Transverse colon (tissue), 3 donors: ENCODE results near the gene WDR35.

ENCODE experiments used
- CTCF ChIP-seq, 5 experiments: fragments of 200-600 bp in 3 of 5; fragments of 450-650 bp in 2 of 5; sonication (generic) in 3 of 5; IDR thresholded peaks; 1 replicate in 2 of 5; 2 replicates in 3 of 5; pipeline ENCODE4 v1.5.1; 2016 to 2017; ENCODE audit warnings: antibody characterized with exemption in 5 of 5, inconsistent platforms in 3 of 5, mild to moderate bottlenecking in 2 of 5, moderate library complexity in 1 of 5
- EP300 ChIP-seq: sonication (generic); formaldehyde crosslinking; IDR thresholded peaks from one replicate; pipeline ENCODE4 v1.6.1; 2017; ENCODE audit warnings: antibody characterized with exemption, low read depth
- POLR2A ChIP-seq: fragments of 450-650 bp; IDR thresholded peaks from one replicate; pipeline ENCODE4 v1.6.1; 2016; ENCODE audit warnings: antibody characterized with exemption, mild to moderate bottlenecking, moderate library complexity

GRCh38 chr2:19993731-19994130, 3.8 kb upstream of the WDR35 start:
- TF ChIP-seq CTCF (IDR thresholded peaks at IDR 0.05) (no peak), POLR2A (no peak), EP300 (no peak)
